Skeletal muscle cell (primary cell): ENCODE measurements around the gene BCLAF1.
"Not testable (repeated sequence)": the region's sequence is repeated elsewhere in the genome, so short reads cannot be mapped to it uniquely, and the experiment has no call there.

Source experiments
- DNase-seq: peaks from one replicate; pipeline ENCODE4 v3.0.0-alpha.2; 2010; ENCODE audit warnings: low read depth
- H3K4me3 ChIP-seq: 2 replicates; pipeline ENCODE4 v1.5.1; 2011; ENCODE audit warnings: low read depth, mild to moderate bottlenecking, control low read depth, low read length, moderate library complexity

The BCLAF1 gene

GRCh38 chr6:136315594-136315993 is 25.9 kb upstream of the BCLAF1 start:
- no peak overlapping the region for H3K4me3 ChIP-seq
- no peak for DNase-seq

- DNase-seq, result no peak
- H3K4me3 ChIP-seq, result no peak overlapping the region
Observed at GRCh38 chr6:136312975-136313374, 23.3 kb upstream of the BCLAF1 start.

DNA sequence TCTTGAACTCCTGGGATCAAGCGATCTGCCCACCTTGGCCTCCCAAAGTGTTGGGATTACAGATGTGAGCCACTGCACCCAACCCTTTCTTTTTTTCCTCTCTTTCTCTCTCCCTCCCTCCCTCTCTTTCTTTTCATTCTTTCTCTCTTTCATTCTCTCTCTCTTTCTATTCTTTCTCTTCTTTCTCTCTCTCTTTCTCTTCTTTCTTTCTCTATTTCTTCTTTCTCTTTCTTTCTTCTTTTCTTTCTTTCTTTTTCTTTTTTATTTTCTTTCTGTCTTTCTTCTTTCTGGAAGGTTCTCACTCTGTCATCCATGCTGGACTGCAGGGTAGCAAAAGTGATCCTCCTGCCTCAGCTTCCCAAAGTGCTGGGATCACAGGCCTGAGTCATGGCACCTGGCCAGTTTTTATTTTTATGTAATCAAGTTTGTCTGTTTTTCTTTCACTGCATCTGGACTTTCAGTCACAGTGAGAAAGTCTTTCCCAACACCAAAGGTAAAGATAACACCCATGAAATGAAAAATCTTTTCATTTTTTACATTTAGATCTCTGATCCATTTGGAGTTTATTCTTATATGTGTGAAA is 20.2 kb upstream of the BCLAF1 start:
- H3K4me3 ChIP-seq, result no peak overlapping the region
- no peak for DNase-seq

DNA sequence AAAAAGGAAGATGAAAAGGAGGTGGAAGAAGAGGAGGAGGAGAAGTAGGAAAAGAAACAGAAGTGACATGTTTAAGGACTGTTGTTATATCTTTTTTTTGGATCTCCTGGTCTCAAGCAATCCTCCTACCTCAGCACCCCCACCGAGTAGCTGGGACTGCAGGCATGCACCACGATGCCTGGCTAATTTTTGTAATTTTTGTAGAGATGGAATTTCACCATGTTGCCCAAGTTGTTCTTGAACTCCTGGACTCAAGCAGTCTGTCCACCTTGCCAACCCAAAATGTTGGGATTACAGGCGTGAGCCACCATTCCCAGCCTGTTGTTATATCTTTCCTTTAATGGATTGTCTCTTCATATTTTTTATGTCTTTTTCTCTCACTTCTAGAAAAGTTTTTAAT is 19.5 kb upstream of the BCLAF1 start:
- no peak for DNase-seq
- H3K4me3 ChIP-seq, result no peak overlapping the region

DNA sequence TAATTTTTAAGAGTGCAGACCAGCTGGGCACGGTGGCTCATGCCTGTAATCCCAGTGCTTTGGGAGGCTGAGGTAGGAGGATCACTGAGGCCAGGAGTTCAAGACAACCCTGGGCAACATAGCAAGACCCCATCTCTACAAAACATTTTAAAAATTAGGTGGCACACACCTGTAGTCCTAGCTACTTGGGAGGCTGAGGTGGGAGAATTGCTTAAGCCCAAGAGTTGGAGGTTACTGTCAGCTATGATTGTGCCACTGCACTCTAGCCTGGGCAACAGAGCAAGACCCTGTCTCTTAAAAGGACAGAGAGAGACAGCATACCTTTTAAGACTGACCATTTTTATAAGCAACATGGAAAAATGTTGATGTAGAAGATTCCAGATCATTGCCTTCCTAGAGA is 18.8 kb upstream of the BCLAF1 start:
- H3K4me3 ChIP-seq, DNase-seq: not testable (repeated sequence)

DNA sequence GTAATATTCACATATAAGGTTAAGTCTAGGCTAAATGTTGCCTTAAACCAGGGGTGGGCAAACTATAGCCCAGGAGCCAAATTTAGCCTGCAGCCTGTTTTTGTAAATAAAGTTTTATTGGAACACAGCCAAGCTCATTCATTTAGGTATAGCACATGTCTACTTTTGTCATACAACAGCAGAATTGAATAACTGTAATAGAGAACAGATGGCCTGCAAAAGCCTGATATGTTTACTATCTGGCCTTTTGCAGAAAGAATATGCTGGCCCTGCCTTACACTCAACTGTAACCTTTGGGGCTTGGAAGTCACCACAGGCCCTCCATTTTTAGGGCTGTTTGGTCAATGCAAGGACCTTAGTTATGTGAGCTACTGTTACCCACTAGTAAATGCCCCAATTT is 17.7 kb upstream of the BCLAF1 start:
- no peak for DNase-seq
- no peak overlapping the region for H3K4me3 ChIP-seq

GRCh38 chr6:136306466-136306865 is 16.8 kb upstream of the BCLAF1 start:
- DNase-seq, result no peak

DNA sequence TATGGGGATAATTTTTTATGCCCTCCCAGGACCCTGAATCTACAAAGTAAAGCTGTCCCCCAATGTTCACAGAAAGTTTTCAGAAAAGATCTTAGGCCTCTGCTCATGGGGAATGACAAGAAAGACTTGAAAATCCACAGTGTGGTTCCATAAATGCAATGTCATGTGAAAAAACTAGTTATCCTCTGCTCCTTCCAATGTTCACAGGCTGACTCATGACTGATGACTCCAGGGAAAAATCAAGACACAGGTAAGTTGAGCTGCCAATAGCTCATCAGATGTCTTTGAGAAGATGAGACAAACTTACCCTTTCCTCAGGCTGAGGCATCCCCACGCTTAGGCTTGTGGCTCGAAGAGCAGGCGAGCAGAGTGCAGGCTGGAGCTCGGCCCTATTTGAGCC is 14.8 kb upstream of the BCLAF1 start:
- H3K4me3 ChIP-seq, result no peak overlapping the region
- no peak for DNase-seq

More at GRCh38 chr6:136306466-136306865, 16.8 kb upstream of the BCLAF1 start:
- H3K4me3 ChIP-seq, result no peak overlapping the region

- no peak overlapping the region for H3K4me3 ChIP-seq
- no peak for DNase-seq
Observed at GRCh38 chr6:136303516-136303915, 13.9 kb upstream of the BCLAF1 start.

DNA sequence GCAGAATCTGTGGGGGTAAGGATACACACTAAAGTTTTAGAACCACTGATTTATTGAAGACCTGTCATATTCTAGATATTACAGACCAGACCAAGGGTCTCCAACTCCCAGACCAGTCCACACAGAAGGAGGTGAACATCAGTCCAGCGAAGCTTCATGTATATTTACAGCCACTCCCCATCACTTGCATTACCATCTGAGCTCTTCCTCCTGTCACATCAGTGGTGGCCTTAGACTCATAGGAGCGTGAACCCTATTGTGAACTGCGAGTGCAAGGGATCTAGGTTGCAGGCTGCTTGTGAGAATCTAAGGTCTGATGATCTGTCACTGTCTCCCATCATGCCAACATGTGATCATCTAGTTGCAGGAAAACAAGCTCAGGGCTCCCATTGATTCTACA is 5.0 kb upstream of the BCLAF1 start:
- no peak overlapping the region for H3K4me3 ChIP-seq
- no peak for DNase-seq

DNA sequence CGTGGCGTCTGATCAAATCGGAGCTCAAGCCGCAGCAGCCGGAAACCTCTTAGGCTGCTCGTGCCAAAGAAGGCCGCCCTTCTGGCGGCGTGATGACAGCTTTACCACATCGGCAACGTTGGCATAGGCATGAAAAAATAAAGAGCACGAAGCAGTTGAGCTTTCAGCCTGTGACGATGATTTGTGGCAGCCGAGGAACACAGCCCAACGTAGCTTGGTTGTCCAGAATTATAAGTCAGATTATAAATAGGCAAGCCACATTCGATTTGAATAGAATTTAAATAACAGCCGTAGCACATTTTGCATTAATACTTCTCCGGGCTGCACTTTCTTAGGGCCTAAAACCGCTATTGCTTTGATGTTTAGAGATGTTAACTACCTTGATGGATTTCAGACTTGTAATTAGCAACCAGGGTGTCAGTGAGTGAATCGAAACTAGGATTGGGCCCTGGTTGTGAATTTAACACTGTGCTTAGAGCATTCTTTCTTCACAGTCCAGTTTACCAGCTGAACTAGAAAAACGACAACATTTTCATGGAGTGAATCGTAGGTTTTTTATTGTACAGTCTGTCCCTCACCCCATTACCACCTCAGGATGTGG is 864 bp upstream of the BCLAF1 start:
- peak; percentile 86 for DNase-seq
- peak overlapping the region; percentile 93 for H3K4me3 ChIP-seq

- H3K4me3 ChIP-seq, result peak overlapping the region; percentile 93
- DNase-seq, result peak; percentile 66
Observed at GRCh38 chr6:136289327-136289578, 393 bp downstream of the BCLAF1 start.

DNA sequence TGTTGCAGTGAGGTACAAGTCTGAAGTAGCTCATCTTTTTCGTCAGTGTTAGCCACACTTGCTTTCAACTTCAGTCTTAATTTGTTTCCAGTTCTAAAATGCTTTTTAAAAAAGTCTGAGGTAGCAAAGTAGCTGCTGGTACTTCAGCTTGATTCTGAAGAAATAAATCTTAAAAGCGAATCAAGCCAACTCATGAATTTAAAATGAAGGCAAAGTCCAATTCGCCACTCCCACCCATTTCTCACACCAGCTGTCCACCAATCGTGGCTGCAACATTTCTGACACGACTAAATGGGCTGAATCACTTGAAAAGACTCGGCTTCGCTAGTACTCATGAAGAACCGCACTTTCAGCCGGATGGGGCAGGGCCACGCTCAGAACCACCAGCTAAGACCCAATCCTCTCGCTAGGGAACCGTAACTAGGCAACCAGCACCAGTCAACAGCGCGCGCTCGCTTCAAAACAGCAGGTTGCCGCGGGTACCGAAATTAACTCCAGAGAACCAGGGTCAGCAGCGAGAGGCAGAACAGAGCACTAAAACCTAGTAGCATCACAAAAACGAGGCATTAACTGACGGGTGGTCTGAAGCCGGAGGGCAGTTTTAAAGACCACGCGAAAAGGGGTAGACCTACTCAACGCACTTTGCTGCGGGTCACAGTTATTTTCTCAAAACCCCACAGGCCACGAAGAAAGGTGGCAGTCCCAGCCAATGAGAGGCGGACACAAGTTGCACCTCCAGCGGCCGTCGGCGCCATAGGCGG is 900 bp downstream of the BCLAF1 start:
- peak; percentile 77 for DNase-seq
- H3K4me3 ChIP-seq, result peak overlapping the region; percentile 93

DNA sequence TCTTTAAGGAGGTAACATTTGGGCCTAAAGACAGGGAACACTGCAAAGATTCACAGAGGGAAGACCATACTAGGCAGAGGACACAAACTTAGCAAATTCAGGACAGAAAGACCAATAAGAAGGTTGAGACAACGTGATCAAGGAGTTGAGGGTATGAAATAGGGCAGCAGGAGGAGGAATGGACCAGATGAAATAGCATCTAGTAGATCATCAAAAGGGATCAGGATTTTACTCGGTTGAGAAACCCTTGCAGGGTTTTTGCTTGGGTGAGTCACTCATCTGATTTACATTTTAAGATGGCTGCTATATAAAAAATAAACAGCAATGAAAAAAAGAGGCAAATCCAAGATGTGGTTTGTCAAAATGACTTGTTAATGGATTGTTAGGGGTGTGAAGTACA is 4.7 kb downstream of the BCLAF1 start:
- peak; percentile 11 for DNase-seq
- no peak overlapping the region for H3K4me3 ChIP-seq

DNA sequence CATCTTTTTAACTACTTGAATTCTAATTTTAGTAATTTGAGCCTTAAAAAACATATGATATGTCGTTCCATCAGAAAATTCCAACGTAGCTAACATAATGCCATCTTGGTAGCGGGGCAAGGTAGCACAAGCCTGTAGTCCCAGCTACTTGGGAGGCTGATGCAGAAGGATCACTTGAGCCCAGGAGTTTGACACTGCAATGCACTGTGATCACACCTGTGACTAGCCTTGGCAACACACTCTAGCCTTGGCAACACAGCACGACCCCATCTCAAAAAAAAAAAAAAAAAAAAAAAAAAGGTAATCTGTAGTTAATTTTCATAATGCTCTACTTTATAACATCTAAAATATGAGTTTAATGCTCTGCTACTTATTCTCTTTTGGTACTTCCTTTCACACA is 6.7 kb downstream of the BCLAF1 start:
- no peak for DNase-seq
- H3K4me3 ChIP-seq, result no peak overlapping the region

DNA sequence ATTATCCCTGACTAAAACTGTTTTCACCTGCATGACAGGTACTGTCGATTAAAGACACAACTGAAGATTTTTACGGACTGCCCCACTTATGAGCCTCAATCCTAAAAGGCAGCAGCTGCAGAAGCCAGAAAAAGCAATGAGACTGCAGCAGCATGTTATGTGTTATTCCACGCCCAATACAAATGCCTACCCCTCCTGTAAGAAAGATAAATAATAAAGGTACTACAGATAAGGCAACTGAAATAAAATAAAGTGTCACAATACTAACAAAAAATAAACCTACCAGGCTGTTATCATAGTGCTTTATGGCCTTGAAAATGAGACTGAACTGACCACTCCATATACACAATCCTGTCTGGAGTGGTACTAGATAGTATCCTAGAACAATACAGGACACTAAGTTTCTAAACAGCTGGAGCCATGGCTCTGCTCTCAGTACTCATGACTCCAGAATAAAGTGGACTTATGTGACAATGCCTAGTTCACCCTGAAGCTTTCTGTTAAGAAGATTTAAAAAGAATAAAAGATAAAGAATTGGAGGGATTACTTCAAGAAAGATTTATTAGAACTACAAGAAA is 9.5 kb downstream of the BCLAF1 start:
- no peak overlapping the region for H3K4me3 ChIP-seq
- no peak for DNase-seq

- no peak for DNase-seq
Observed at GRCh38 chr6:136274062-136274461, 15.6 kb downstream of the BCLAF1 start.

GRCh38 chr6:136265101-136265500 is 24.5 kb downstream of the BCLAF1 start:
- DNase-seq, result no peak
- no peak overlapping the region for H3K4me3 ChIP-seq

More at GRCh38 chr6:136274062-136274461, 15.6 kb downstream of the BCLAF1 start:
- no peak overlapping the region for H3K4me3 ChIP-seq

DNA sequence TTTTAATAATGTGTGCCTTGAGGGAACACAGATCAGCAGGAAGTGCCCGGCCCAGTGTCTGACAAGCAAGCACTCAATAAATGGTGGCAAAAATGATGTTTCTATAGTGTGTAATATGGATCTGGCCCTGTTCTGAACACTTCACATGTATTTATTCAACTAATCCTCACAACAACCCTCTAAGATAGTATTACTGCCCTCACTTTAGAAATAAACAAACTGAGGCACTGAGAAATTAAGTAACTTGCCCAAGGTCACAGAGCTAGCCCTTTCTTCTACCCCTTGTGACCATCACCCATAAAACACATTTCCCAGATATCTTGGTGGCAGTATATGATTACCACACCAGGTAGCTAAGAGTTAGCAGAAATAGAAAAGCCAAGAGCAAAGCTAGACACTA is 26.7 kb downstream of the BCLAF1 start:
- no peak overlapping the region for H3K4me3 ChIP-seq
- DNase-seq, result no peak

- no peak for DNase-seq
- no peak overlapping the region for H3K4me3 ChIP-seq
Observed at GRCh38 chr6:136254851-136255466, 34.7 kb downstream of the BCLAF1 start.
